ENCODE results near the gene OR52E6.

GRCh38 chr11:5837695-5838094 lies 4.0 kb downstream of the OR52E6 start:
- TF ChIP-seq CTCF (IDR thresholded peaks at IDR 0.05) (no peak), POLR2A (IDR thresholded peaks at IDR 0.05) (no peak)
